HG03558 (cell line): Measurements from ENCODE around the gene XG.
"Not testable (repeated sequence)": the region's sequence is repeated elsewhere in the genome, so short reads cannot be mapped to it uniquely, and the experiment has no call there.

Source experiments
- ATAC-seq: cut with Tn5 transposase; IDR thresholded peaks from one replicate; pipeline ENCODE4 v1.9.1; 2021; ENCODE audit warnings: moderate number of reproducible peaks; ENCODE audit not compliant: unreplicated experiment; ENCODE audit errors: extremely low read depth

XG gene

DNA sequence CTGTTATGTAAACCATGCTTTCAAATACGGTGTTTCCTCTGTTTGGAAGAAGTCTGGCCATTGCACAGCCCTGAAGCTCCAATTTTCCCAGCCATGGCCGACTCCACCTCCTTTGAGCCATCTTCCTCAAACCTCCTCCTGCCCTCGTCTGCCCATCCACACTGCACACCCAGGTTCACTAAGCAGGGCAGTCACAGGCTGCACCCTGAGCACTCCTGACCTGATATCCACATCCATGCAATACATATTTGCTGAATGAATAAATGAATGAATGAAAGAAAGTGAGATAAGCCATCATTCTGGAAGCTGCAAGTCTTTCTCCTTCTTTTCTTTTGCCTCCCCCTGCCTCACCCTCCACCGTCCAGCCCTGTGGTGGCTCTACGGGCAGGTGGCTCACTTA, 22.2 kb downstream of the XG start:
- no peak for ATAC-seq

DNA sequence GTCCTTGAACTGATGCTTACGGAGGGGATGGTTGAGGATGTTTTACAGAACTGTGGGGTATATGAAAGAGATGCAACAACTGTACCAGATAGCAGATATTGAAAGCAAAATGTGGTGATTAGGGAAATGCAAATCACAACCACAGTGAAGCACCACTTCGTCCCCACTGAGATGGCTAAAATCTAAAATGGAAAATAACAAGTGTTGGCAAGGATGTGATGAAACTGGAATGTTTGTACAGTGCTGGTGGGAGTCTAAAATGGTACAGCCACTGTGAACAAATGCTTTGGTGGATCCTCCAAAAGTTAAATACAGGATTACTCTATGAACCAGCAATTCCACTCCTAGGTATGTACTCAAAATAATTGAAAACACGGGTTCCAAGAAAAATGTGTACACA, 22.9 kb downstream of the XG start:
- ATAC-seq = no peak

DNA sequence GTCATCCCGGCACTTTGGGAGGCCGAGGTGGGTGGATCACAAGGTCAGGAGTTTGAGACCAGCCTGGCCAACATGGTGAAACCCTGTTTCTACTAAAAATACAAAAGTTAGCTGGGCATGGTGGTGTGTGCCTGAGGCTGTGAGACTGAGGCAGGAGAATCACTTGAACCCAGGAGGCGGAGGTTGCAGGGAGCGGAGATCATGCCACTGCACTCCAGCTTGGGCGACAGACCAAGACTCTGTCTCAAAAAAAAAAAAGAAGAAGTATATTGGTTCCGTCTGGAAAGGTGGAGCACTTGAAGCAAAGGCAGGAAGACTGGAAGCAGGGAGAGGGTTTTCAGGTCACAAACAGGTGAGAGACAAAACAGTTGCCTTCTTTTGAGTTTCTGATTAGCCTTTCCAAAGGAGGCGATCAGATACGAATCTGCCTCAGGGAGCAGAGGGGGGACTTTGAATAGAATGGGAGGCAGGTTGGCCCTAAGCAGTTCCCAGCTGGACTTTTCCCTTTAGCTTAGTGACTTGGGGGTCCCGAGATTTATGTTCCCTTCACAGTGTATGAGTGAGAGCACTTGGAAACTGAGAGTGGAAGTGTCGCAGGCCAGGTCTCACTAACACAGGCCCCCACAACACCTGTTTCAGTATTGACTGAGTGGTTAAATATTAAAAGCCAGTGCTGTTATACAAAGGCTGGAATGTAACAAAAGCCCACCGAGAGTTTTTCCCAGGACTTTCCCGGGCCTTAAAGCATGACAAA, 28.8 kb downstream of the XG start:
- ATAC-seq = not testable (repeated sequence)

DNA sequence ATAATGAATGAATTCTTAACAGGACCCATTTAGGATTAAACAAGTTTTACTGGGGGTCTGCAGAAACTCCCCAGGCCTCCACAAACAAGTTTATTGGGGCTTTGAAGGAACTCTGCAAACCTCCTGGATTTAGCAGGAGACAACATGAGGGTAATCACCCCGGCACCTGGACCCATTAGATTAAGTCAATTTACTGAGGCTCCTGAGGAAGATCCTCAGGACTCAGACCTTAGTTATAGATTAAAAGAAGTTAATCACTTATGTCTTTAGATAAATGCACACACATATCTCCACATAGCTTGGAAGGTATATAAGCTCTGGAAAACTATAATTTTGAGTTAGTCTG, 29.4 kb downstream of the XG start:
- ATAC-seq = no peak

DNA sequence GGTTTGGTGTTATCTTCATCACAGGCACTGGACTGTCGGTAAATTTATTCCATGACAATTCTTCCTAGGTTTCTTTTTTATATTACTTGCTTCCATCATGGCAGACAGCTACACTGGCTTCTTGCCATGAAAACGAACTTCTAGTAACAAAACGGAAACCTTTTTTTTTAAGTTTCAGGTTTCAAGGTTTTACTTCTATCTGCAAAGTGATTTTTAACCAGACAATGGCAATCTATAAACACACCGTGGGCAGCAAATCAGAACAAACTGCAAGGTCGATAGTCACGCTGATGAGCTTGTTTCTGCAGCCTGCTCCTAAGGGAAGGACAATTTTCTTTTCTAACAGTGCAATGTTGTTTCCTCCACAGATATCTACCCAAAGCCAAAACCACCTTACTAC, 29.9 kb downstream of the XG start:
- no peak for ATAC-seq

DNA sequence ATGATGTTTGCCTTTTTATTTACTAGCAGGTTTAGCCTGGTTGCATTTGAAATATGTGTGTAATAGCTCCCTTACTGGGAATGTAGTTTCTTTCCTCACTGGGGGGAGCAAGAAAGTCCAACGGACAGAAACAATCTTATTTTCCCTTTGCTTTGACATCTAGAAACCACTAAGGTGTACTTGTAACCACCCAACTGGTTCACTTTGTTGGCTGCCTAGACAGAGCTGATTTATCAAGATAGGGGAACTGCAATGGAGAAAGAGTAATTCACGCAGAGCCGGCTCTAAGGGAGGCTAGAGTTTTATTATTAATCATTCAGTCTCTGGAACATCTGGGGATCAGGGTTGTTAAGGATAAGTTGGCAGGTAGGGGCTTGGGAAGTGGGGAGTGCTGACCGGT, 30.3 kb downstream of the XG start:
- ATAC-seq = no peak

DNA sequence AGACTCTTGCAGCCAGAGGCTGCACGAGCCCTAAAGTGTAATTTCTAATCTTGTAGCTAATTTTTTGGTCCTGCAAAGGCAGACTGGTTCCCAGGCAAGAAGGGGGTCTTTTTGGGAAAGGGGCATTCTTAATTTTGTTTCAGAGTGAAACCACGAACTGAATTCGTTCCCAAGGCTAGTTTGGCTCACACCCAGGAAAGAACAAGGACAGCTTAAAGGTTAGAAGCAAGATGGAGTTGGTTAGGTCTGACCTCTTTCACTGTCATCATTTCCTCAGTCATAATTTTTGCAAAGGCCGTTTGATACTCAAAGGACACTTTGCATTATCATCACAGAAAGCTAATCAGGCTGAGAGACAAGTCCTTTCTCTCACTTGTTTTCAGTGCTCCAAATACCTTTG, 30.9 kb downstream of the XG start:
- ATAC-seq = no peak

DNA sequence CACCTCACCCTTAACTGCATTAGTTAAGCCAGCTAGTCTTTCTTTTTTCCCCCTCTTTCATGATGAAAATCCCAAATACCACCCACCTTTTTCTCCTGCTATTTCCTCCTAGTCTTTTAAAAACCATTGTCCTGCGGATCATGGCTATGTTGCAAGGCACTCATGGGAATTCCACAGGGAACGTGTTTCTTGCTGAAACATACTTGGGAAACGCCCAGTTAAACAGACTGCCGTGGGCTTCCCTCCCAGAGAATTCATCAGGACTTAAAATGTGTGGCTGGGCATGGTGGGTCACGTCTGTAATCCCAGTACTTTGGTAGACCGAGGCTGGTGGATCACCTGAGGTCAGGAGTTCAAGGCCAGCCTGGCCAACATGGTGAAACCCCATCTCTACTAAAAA, 32.2 kb downstream of the XG start:
- no peak for ATAC-seq

DNA sequence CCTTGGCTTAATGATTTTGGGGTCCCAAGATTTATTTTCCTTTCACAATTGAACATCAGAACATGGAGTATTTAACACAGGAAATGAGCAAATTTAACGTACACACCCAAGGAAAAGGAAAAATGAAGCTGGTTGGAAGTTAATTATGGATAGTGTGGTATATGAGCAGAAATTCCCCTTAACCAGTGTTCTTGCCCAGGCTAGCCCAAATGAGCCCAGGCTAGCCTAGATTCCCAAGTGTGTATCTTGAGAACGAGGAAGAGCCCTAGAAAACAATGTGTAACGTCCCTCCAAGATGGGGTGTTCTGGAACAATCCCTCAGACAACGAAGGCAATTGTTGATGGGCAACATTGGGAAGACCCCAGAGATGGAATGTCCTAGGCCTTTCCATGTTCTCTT, 33.7 kb downstream of the XG start:
- ATAC-seq = no peak

DNA sequence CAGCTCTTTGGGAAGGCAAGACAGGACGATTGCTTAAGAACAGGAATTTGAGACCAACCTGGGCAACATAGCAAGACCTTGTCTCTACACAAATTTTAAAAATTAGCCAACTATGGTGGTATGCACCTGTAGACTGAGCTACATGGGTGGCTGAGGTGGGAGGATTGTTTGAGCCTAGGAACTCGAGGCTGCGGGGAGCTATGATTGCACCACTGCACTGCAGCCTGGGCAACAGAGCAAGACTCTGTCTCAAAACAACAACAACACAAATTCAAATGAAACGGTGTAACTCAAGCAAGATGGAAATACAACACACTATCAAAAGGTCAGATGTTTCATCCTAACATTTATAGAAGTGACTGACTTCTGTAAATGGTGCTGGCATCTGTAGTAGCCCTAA, 37.1 kb downstream of the XG start:
- ATAC-seq = no peak

DNA sequence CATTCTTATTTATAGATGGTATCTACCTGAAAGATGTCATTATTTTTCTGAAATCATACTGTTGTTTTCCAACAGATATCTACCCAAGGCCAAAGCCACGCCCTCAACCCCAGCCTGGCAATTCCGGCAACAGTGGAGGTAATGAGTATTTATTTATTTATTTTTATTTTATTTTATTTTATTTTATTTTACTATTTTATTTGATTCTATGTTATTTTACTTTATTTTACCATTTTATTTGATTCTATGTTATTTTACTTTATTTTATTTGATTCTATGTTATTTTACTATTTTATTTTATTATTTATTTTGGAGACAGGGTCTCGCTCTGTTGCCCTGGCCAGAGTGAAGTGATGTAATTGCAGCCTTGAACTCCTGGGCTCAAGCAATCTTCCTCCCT, 37.7 kb downstream of the XG start:
- no peak for ATAC-seq

DNA sequence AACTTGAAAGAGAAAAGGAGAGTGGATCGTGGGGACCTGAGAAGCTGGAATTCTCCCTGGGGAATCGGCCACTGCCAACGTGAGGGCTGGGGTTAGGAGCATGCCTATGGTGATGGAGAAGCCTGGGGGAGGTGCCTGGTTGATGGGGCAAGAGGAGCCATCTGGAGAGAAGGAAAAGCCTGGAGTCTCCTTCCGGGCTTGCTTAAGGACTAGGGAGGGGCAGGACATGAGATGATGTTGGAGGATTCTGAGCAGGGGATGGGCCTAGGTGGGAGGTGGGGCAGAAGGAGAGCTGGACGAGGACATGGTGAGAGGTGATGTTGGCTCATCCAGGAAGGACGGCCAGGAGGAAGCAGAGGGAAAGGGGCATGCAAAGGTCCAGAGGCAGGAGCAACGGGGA, 41.9 kb downstream of the XG start:
- ATAC-seq = no peak

DNA sequence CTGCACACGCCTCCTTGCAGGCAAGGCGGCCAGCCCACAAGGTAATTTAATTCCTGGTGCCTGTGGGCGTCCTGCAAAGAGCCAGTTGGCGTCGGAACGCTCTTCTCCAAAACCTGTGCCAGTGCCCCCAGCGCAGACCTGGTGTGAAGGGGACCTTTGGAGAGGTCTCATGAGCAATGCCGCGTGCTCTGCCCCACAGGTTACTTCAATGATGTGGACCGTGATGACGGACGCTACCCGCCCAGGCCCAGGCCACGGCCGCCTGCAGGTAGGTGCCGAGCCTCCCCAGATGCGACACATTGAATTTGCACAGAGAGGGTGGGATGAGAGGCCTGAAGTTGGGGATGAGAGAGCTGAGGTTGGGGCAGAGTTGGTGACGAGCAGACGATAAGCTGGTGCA, 42.5 kb downstream of the XG start:
- ATAC-seq = no peak

DNA sequence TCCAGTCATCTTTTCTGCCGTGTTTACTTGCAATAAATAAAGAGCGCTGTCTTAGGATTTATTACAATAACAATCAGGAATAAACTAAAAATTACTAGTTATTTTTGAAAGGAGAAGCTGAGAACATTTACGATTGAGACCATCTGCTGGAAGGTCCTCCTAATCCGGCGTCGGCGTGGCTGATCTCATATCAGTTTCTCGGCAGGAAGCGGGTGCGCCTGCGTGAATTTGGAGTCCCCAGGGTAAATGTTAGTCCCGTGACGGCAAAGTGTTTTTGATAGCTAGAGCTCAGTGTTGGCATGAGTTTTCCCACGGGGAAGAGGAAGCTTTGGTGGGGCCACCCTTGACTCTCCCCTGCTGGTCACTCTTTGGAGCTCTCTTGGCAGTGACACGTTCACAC, 45.0 kb downstream of the XG start:
- ATAC-seq = not testable (repeated sequence)

DNA sequence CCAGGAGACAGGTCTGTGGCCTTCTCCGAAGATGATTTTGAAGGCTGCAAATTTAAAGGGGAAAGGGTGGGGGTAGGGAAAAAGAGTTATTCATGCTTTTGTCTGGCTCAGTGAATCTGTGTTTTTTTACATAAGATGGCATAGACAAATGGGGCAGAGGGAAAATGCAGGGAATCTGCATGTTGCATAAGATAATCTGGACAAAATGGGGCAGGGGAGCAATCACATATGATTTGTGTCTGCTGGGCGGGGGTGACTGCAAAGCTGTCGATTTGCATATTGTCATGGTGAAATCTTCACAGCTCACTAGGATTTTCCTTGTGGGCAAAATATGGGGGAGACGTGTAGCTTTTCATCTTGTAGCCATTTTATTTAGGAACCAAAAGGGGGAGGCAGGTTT, 47.5 kb downstream of the XG start:
- no peak for ATAC-seq

DNA sequence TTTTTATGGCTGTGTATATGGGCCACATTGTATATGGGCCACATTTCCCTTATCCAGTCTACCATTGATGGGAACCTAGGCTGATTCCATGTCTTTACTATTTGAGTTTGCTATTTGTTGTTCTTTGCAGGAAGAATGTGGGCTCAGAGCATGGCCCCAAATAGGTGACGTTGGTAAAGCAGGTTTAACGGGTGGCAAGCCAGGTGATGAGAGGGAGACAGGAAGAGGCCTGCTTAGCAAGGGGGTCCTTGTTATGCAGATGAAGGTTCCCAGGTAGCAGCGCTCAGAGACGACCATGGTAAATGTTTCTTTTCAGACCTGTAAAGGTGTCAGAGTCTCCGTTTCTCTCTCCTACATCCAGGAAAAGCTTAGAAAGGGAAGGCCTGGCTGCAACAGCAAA, 48.1 kb downstream of the XG start:
- not testable (repeated sequence) for ATAC-seq

DNA sequence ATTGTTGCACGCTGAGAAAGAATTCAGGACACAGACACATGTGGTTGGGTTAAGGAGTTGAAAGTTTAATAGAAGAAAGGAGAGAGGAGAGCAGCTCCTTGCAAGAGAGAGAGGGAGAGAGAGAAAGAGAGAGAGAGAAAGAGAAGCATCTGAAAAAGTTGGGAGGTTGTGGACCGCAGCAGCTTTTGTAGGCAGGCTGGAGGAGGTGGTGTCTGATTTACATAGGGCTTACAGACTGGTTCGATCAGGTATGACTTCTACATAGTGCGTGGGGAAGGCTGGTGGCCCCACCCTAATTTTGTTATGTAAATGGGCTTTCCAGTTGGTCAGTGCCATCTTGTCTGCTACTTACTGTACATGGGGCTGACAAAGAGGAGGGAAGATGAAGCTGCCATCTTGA, 49.4 kb downstream of the XG start:
- ATAC-seq = no peak

DNA sequence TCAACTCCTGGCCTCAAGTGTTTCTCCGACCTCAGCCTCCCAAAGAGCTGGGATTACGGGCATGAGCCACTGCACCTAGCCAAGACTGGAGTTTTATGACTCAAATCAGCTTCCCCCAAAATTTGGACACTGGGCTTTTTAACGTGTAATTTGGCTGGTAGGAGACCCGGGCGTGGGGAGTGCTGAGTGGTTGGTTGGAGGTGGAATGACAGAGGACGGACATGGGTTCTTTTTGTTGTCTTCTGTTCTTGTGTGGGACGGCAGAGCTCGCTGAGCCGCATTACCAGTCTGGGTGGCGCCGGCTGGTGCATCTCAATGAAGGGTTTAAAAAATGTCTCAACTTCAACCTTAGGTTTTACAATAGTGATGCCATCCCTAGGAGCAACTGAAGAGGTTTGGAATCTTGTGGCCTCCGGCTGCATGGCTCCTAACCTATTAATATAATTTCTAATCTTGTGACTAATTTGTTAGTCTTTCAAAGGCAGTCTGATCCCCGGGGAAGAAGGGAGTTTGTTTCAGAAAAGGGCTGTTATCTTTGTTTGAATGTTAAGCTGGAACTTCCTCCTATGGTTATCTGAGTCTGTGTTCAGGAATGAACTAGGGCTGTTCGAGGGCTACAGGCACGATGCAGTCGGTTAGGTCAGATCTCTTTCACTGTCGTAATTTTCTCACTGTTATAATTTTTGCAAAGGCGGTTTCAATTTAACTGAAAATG, 50.7 kb downstream of the XG start:
- ATAC-seq = not testable (repeated sequence)

DNA sequence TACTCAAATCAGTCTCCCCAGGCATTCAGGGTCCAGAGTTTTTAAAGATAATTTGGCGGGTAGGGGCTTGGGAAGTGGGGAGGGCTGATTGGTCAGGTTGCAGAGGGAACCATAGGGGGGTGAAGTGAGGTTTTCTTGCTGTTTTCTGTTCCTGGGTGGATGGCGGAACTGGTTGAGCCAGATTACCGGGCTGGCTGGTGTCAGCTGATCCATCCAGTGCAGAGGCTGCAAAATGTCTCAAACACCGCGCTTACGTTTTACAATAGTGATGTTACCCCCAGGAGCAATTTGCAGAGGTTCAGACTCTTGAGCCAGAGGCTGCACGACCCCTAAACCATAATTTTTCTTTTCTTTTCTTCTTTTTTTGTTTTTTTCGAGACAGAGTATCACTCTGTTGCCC, 51.6 kb downstream of the XG start:
- ATAC-seq = not testable (repeated sequence)

DNA sequence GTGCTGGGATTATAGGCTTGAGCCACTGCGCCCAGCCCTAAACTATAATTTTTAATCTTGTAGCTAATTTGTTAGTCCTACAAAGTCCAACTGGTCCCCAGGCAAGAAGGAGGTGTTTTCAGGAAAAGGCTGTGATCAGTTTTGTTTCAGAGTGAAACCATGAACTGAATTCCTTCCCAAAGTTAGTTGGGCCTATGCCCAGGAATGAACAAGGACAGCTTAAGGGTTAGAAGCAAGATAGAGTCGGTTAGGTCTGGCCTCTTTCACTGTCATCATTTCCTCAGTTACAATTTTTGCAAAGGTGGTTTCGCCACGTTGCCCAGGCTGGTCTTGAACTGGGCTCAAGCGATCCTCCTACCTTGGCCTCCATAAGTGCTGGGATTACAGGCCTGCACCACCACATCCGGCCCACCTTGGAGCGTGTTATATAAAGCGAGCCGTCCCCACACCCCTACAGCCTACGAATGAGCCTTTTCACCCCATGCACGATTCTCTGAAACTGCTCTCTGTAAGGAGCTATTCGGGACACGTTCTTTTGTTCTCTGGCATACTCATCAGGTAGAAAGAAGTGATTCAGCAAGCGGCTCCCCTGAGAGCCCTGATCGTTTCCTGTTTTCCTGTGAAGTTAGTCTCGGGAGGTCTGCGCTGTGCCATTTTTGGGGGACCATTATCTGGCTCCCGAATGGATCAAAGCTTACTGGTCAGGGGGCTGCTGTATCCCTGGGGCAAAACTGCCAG, 52.4 kb downstream of the XG start:
- ATAC-seq = not testable (repeated sequence)

DNA sequence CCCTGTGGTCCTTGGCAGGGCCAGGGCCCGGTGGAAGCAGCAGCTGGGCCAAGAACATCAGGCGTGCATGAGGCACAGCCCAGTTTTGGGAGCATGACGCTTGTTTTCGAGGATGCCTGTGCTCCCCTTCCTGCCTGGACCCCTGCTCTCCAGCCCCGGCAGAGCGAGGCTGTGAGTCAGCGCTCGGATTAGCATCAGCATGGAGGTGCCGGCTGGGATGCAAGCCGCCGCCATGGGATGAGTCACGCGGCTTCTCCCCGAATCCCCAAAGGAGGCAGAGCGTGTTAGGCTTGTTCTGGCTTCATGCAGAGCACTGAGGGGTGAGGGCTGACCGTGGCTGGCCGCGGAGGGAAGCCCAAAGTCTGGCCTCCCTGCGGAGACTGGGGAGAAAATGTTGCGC, 53.0 kb downstream of the XG start:
- ATAC-seq = not testable (repeated sequence)
